Progenitor cell of endocrine pancreas (in vitro differentiated cells): ENCODE measurements around the gene LRRC27. TPM values are rescaled to one million over a fixed set of nuclear protein-coding genes. Genes with fewer than 3 reads are reported as not detected.

Source experiments
- DNase-seq: peaks from one replicate; pipeline ENCODE4 v3.0.0; 2021; ENCODE audit warnings: low spot score; ENCODE audit not compliant: unreplicated experiment
- H3K27ac Mint-ChIP-seq: 2 replicates; pipeline ENCODE4 v1.8.0; 2021; ENCODE audit warnings: mild to moderate bottlenecking, moderate library complexity, mixed read lengths
- H3K27me3 Mint-ChIP-seq: 2 replicates; pipeline ENCODE4 v1.8.0; 2021; ENCODE audit warnings: mixed read lengths
- H3K36me3 Mint-ChIP-seq: 2 replicates; pipeline ENCODE4 v1.8.0; 2022; ENCODE audit warnings: mixed read lengths; ENCODE audit not compliant: insufficient read depth
- H3K4me1 Mint-ChIP-seq: 2 replicates; pipeline ENCODE4 v1.8.0; 2021; ENCODE audit warnings: low read depth, mixed read lengths
- H3K4me3 Mint-ChIP-seq: 2 replicates; pipeline ENCODE4 v1.8.0; 2021; ENCODE audit warnings: low read depth, mild to moderate bottlenecking, moderate library complexity, mixed read lengths
- H3K9me3 Mint-ChIP-seq: 2 replicates; pipeline ENCODE4 v1.8.0; 2021; ENCODE audit warnings: low read depth, mixed read lengths
- total RNA-seq: library from RNA; stranded (reverse); gene quantifications from 2 replicates; pipeline ENCODE4 v1.2.1, GENCODE V29; 2021
- TF ChIP-seq, protein P1 (sequence below): fragments of 200-600 bp; sonication (generic); IDR thresholded peaks from one replicate; pipeline ENCODE4 v1.5.0; 2021; ENCODE audit warnings: antibody characterized with exemption, mild to moderate bottlenecking; ENCODE audit not compliant: unreplicated experiment

The LRRC27 gene
- total RNA-seq, 1 donor from 2014 or later = 22.1 TPM

GRCh38 chr10:132420469-132420980 lies 88.5 kb downstream of the LRRC27 start:
- TF ChIP-seq, protein P1, sequence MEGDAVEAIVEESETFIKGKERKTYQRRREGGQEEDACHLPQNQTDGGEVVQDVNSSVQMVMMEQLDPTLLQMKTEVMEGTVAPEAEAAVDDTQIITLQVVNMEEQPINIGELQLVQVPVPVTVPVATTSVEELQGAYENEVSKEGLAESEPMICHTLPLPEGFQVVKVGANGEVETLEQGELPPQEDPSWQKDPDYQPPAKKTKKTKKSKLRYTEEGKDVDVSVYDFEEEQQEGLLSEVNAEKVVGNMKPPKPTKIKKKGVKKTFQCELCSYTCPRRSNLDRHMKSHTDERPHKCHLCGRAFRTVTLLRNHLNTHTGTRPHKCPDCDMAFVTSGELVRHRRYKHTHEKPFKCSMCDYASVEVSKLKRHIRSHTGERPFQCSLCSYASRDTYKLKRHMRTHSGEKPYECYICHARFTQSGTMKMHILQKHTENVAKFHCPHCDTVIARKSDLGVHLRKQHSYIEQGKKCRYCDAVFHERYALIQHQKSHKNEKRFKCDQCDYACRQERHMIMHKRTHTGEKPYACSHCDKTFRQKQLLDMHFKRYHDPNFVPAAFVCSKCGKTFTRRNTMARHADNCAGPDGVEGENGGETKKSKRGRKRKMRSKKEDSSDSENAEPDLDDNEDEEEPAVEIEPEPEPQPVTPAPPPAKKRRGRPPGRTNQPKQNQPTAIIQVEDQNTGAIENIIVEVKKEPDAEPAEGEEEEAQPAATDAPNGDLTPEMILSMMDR = no peak
- Mint-ChIP-seq H3K4me3 (no peak overlapping the region), H3K9me3 (no peaks in the 10 kb centered on the region), H3K27me3 (no peaks in the 10 kb centered on the region), H3K36me3 (peaks cover under 1% of the 10 kb centered on the region), H3K4me1 (peaks cover 23% of the 10 kb centered on the region), H3K27ac (peak overlapping the region; percentile 24)
- no peak for DNase-seq

GRCh38 chr10:132420981-132421846 lies 89.2 kb downstream of the LRRC27 start:
- H3K4me3 Mint-ChIP-seq = no peak overlapping the region
- DNase-seq = no peak
- H3K9me3 Mint-ChIP-seq = no peaks in the 10 kb centered on the region
- TF ChIP-seq, protein P1 = no peak
- peaks cover 19% of the 10 kb centered on the region for H3K4me1 Mint-ChIP-seq
- H3K27me3 Mint-ChIP-seq = no peaks in the 10 kb centered on the region
- no peak overlapping the region for H3K27ac Mint-ChIP-seq
- no peaks in the 10 kb centered on the region for H3K36me3 Mint-ChIP-seq

- Mint-ChIP-seq H3K27ac (peak overlapping the region; percentile 6), H3K9me3 (no peaks in the 10 kb centered on the region), H3K4me3 (no peak overlapping the region), H3K36me3 (no peaks in the 10 kb centered on the region), H3K4me1 (peaks cover 18% of the 10 kb centered on the region), H3K27me3 (no peaks in the 10 kb centered on the region)
- no peak for DNase-seq
- TF ChIP-seq, protein P1 = no peak
These were observed 90.1 kb downstream of the LRRC27 start for GRCh38 chr10:132421847-132422751.

DNA sequence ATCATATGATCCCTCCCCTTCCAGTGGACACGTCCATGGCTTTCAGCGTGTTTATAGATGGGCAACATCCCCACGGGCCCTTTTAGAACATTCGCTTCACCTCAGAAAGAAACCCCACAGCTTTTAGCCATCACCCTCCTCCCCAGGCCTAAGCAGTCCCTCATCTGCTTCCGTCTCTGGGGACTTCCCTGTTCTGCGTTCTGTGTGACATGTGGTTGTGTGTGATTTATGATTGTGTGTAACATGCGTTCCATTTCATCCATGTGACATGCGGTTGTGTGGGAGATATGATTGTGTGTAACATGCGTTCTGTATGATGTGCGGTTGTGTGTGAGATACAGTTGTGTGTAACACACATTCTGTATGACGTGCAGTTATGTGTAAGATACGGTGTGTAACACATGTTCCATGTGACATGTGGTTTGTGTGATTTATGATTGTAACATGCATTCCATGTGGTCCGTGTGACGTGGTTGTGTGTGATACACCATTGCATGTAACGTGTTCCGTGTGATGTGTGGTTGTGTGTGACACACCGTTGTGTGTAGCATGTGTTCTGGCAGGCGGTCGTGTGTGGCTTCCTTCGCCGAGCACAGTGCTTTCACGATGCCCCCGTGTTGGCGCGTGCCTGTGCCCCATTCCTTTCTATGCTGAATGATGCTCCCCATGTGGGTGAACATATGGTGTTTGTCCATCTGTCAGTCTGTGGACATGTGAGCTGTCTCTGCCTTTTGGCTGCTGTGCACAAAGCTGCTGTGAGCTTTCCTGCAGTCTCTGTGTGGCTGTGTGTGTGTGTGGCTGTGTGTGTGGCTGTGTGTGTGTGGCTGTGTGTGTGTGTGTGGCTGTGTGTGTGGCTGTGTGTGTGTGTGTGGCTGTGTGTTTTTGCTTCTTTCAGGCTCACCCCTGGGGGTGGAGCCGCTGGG lies 91.2 kb downstream of the LRRC27 start:
- H3K36me3 Mint-ChIP-seq = no peaks in the 10 kb centered on the region
- H3K4me1 Mint-ChIP-seq = peaks cover 17% of the 10 kb centered on the region
- TF ChIP-seq, protein P1 = no peak
- no peak for DNase-seq
- H3K4me3 Mint-ChIP-seq = no peak overlapping the region
- peak overlapping the region; percentile 82 for H3K27ac Mint-ChIP-seq
- no peaks in the 10 kb centered on the region for H3K9me3 Mint-ChIP-seq
- no peaks in the 10 kb centered on the region for H3K27me3 Mint-ChIP-seq
